Left lung (tissue), 10 donors: ENCODE measurements around the gene IPO4. TPM values are rescaled to one million over a fixed set of nuclear protein-coding genes. Genes with fewer than 3 reads are reported as not detected.

Source experiments
- ATAC-seq: fragments of 200-7000 bp; cut with Tn5 transposase; one replicate; pipeline ENCODE4 v1.9.1; 2020; ENCODE audit warnings: moderate library complexity
- DNase-seq, 4 donors: peaks; one replicate each; pipeline ENCODE4 v3.0.0-alpha.2; 2013 to 2020
- H3K27ac ChIP-seq, 2 donors: fragments of 200-600 bp; sonication (generic) in 1 of 2; one replicate each; pipeline versions ENCODE4 v1.5.0 to v1.8.0; 2020 to 2021
- H3K27me3 ChIP-seq, 2 donors: fragments of 200-600 bp; sonication (generic) in 1 of 2; one replicate each; pipeline versions ENCODE4 v1.5.0 to v1.8.0; 2020 to 2021
- H3K36me3 ChIP-seq, 2 donors: fragments of 200-600 bp; sonication (generic) in 1 of 2; one replicate each; pipeline versions ENCODE4 v1.5.0 to v1.8.0; 2020 to 2021
- H3K4me1 ChIP-seq, 2 donors: fragments of 200-600 bp; one replicate each; pipeline ENCODE4 v1.8.0; 2021
- H3K4me3 ChIP-seq, 2 donors: fragments of 200-600 bp; sonication (generic) in 1 of 2; one replicate each; pipeline versions ENCODE4 v1.5.0 to v1.8.0; 2020 to 2021; ENCODE audit warnings: mild to moderate bottlenecking in 1 of 2
- H3K9me3 ChIP-seq, 2 donors: fragments of 200-600 bp; sonication (generic) in 1 of 2; one replicate each; pipeline versions ENCODE4 v1.5.0 to v1.8.0; 2020 to 2021
- CTCF ChIP-seq, 2 donors: fragments of 200-600 bp; sonication (generic) in 1 of 2; IDR thresholded peaks; one replicate each; pipeline versions ENCODE4 v1.5.0 to v1.8.0; 2021; ENCODE audit warnings: antibody characterized with exemption in 2 of 2
- intact Hi-C, 2 donors: fragments of 100-400 bp; cut with DNase I; formaldehyde crosslinking; loops; one replicate each; pipeline versions ENCODE4 v1.11.2 to v1.14.2; 2022
- polyA plus RNA-seq, 6 donors: library from polyadenylated mRNA; unstranded; fragments of 120-200 nt; gene quantifications; one replicate each; pipeline ENCODE4 v1.2.1, GENCODE V29; 2013; ENCODE audit not compliant: insufficient read length in 6 of 6
- total RNA-seq, 2 donors: library from RNA; stranded (reverse); fragmentation: NEBNext Ultra II Directional; extraction: Animal tissue kit (Norgen Biotek cat#: 25700); gene quantifications; one replicate each; pipeline ENCODE4 v1.2.1, GENCODE V29; 2021
- donor health status: DM: no; HTN: yes; CAD: no.
- donor health status: DM: no; HTN: no; CAD: no.

The IPO4 gene
- total and polyA plus RNA-seq, 8 donors = 22.6 to 62.4 (median 29.0) TPM

DNA sequence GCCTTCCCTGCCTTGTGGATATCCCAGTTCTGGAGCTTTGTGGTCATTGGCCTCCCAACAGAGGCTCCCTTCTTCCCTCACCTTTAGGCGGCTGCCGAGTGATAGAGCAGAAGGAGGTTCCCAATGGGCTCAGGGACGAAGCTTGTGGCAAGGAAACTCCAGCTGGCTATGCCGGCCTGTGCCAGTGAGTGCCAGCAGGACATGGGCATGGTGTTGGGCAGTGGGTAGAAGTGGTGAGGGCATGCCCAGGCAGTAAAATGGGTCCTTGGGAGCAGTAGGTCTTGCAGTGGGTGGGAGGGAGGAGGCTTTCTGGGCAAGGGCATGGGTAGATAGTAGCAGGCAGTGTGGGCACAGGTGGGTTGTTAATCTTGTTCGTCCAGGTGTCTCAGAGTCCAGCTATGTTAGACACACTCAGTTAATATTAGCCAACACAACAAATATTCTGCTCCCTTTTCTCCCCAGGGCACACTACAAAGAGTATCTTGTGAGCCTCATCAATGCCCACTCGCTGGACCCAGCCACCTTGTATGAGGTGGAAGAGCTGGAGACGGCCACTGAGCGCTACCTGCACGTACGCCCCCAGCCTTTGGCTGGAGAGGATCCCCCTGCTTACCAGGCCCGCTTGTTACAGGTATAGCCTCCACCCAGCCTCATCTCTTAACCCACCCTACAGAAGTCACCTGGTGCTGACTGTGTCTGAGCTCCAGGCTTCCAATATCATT is 28.7 kb downstream of the IPO4 start:
- ATAC-seq (no peak), DNase-seq (peak in 1 of 4 donors; percentile 59)
- Histone ChIP-seq H3K4me1 (peaks cover 14 to 40% of the 10 kb centered on the region in 2 donors), H3K9me3 (no peaks in the 10 kb centered on the region), H3K27me3 (no peaks in the 10 kb centered on the region), H3K27ac (peak overlapping the region in 1 of 2 donors; percentile 96), H3K4me3 (no peak overlapping the region), H3K36me3 (peaks cover 0 to 86% of the 10 kb centered on the region in 2 donors)
- intact Hi-C loops = no loop called here
- no peak for TF ChIP-seq CTCF (IDR thresholded peaks at IDR 0.05)

- no peaks in the 10 kb centered on the region for H3K27me3 ChIP-seq
- H3K27ac ChIP-seq = no peak overlapping the region
- intact Hi-C loops = no loop called here
- no peaks in the 10 kb centered on the region for H3K9me3 ChIP-seq
- DNase-seq = peak in 1 of 4 donors; percentile 51
- no peak for ATAC-seq
- no peak overlapping the region for H3K4me3 ChIP-seq
- peaks cover 0 to 86% of the 10 kb centered on the region in 2 donors for H3K36me3 ChIP-seq
- H3K4me1 ChIP-seq = peaks cover 6 to 15% of the 10 kb centered on the region in 2 donors
- no peak for TF ChIP-seq CTCF (IDR thresholded peaks at IDR 0.05)
Measured at GRCh38 chr14:24157331-24157730, 31.3 kb downstream of the IPO4 start.

- H3K9me3 ChIP-seq = no peaks in the 10 kb centered on the region
- H3K4me3 ChIP-seq = no peak overlapping the region
- peaks cover 0 to 88% of the 10 kb centered on the region in 2 donors for H3K36me3 ChIP-seq
- ATAC-seq (no peak), DNase-seq (no peak)
- intact Hi-C loops = no loop called here
- no peaks in the 10 kb centered on the region for H3K27me3 ChIP-seq
- no peak overlapping the region for H3K27ac ChIP-seq
- no peak for TF ChIP-seq CTCF (IDR thresholded peaks at IDR 0.05)
- peaks cover under 1 to 10% of the 10 kb centered on the region in 2 donors for H3K4me1 ChIP-seq
Measured at GRCh38 chr14:24156840-24157239, 31.8 kb downstream of the IPO4 start.

GRCh38 chr14:24155100-24155499 is 33.5 kb downstream of the IPO4 start:
- ATAC-seq = no peak
- no peak for TF ChIP-seq CTCF (IDR thresholded peaks at IDR 0.05)
- Histone ChIP-seq H3K36me3 (peaks cover 0 to 99% of the 10 kb centered on the region in 2 donors), H3K4me1 (peaks cover 0 to 2% of the 10 kb centered on the region in 2 donors), H3K27ac (no peak overlapping the region), H3K9me3 (no peaks in the 10 kb centered on the region), H3K27me3 (no peaks in the 10 kb centered on the region), H3K4me3 (no peak overlapping the region)
- no peak for DNase-seq
- intact Hi-C loops = no loop called here

- Histone ChIP-seq H3K9me3 (no peaks in the 10 kb centered on the region), H3K36me3 (peaks cover 0 to 79% of the 10 kb centered on the region in 2 donors), H3K4me1 (peaks cover 6 to 25% of the 10 kb centered on the region in 2 donors), H3K27me3 (no peaks in the 10 kb centered on the region), H3K4me3 (no peak overlapping the region), H3K27ac (no peak overlapping the region)
- TF ChIP-seq CTCF (IDR thresholded peaks at IDR 0.05) = no peak
- intact Hi-C loops = no loop called here
- DNase-seq (no peak), ATAC-seq (no peak)
Measured at GRCh38 chr14:24151404-24152080, 37.1 kb downstream of the IPO4 start.
